ENCODE data around the gene KIF26A. TPM values are rescaled to one million over a fixed set of nuclear protein-coding genes. Genes with fewer than 3 reads are reported as not detected.
"Not testable (repeated sequence)": the region's sequence is repeated elsewhere in the genome, so short reads cannot be mapped to it uniquely, and the experiment has no call there.

KIF26A gene
- total RNA-seq, 1 donor from 2014 or later: 31.8 TPM

- DNase-seq: no peak
Measured at GRCh38 chr14:104196461-104197140, 58.2 kb downstream of the KIF26A start.

GRCh38 chr14:104197449-104198247 lies 59.3 kb downstream of the KIF26A start:
- no peak for DNase-seq

GRCh38 chr14:104199266-104199895 lies 61.0 kb downstream of the KIF26A start:
- DNase-seq: no peak

GRCh38 chr14:104200106-104200505 lies 61.7 kb downstream of the KIF26A start:
- no peak for DNase-seq

GRCh38 chr14:104200591-104200990 lies 62.2 kb downstream of the KIF26A start:
- no peak for DNase-seq

- no peak for DNase-seq
Measured at GRCh38 chr14:104201063-104201462, 62.7 kb downstream of the KIF26A start.

GRCh38 chr14:104201496-104201895 lies 63.1 kb downstream of the KIF26A start:
- DNase-seq: no peak

GRCh38 chr14:104202259-104203070 lies 64.1 kb downstream of the KIF26A start:
- DNase-seq: no peak

GRCh38 chr14:104203071-104203425 lies 64.7 kb downstream of the KIF26A start:
- DNase-seq: no peak

- DNase-seq: no peak
Measured at GRCh38 chr14:104204660-104205149, 66.3 kb downstream of the KIF26A start.

- DNase-seq: no peak
Measured at GRCh38 chr14:104205781-104206180, 67.4 kb downstream of the KIF26A start.

GRCh38 chr14:104206281-104206904 lies 68.0 kb downstream of the KIF26A start:
- DNase-seq: no peak

- no peak for DNase-seq
Measured at GRCh38 chr14:104207142-104208014, 69.0 kb downstream of the KIF26A start.

GRCh38 chr14:104208015-104208295 lies 69.6 kb downstream of the KIF26A start:
- not testable (repeated sequence) for DNase-seq

GRCh38 chr14:104208331-104208730 lies 69.9 kb downstream of the KIF26A start:
- not testable (repeated sequence) for DNase-seq

GRCh38 chr14:104209071-104209470 lies 70.7 kb downstream of the KIF26A start:
- not testable (repeated sequence) for DNase-seq

- DNase-seq: no peak
Measured at GRCh38 chr14:104209985-104210816, 71.8 kb downstream of the KIF26A start.

- no peak for DNase-seq
Measured at GRCh38 chr14:104210817-104211195, 72.4 kb downstream of the KIF26A start.

GRCh38 chr14:104211215-104211614 lies 72.8 kb downstream of the KIF26A start:
- no peak for DNase-seq

- DNase-seq: no peak
Measured at GRCh38 chr14:104211741-104212140, 73.4 kb downstream of the KIF26A start.
